MM.1S (cell line): ENCODE data around the gene ISOC2.

Experiments used
- DNase-seq: peaks from one replicate; pipeline ENCODE4 v3.0.0-alpha.2; 2015
- H2AFZ ChIP-seq: fragments of 300-600 bp; sonication (generic); 2 replicates; pipeline ENCODE4 v1.6.0; 2016; ENCODE audit warnings: antibody characterized with exemption, low read length
- H3F3A ChIP-seq: fragments of 300-600 bp; sonication (generic); 2 replicates; pipeline ENCODE4 v1.6.1; 2016; ENCODE audit warnings: mild to moderate bottlenecking, antibody characterized with exemption, low read length, moderate library complexity, mixed read lengths; ENCODE audit not compliant: insufficient read depth
- H3K27ac ChIP-seq: fragments of 300-600 bp; sonication (generic); 2 replicates; pipeline ENCODE4 v1.5.1; 2016; ENCODE audit warnings: mild to moderate bottlenecking, low read length
- H3K27me3 ChIP-seq: fragments of 300-600 bp; sonication (generic); replicated peaks from 2 replicates; pipeline ENCODE4 v1.6.0; 2016; ENCODE audit warnings: low read length; ENCODE audit not compliant: insufficient read depth
- H3K36me3 ChIP-seq: fragments of 300-600 bp; sonication (generic); replicated peaks from 2 replicates; pipeline ENCODE4 v1.6.1; 2016; ENCODE audit warnings: mild to moderate bottlenecking, low read length, mixed read lengths; ENCODE audit not compliant: insufficient read depth
- H3K4me1 ChIP-seq: fragments of 300-600 bp; sonication (generic); 2 replicates; pipeline ENCODE4 v1.6.1; 2016; ENCODE audit warnings: low read length, mixed read lengths
- H3K4me2 ChIP-seq: fragments of 300-600 bp; sonication (generic); 2 replicates; pipeline ENCODE4 v1.6.0; 2016; ENCODE audit warnings: low read depth, low read length
- H3K4me3 ChIP-seq: fragments of 300-600 bp; sonication (generic); 2 replicates; pipeline ENCODE4 v1.5.1; 2016; ENCODE audit warnings: low read length, mixed read lengths
- H3K79me2 ChIP-seq: fragments of 300-600 bp; sonication (generic); 2 replicates; pipeline ENCODE4 v1.6.1; 2016; ENCODE audit warnings: mixed run types, low read length, mixed read lengths
- H3K9ac ChIP-seq: fragments of 300-600 bp; sonication (generic); 2 replicates; pipeline ENCODE4 v1.6.1; 2016; ENCODE audit warnings: low read length, mixed read lengths
- H3K9me2 ChIP-seq: fragments of 300-600 bp; sonication (generic); replicated peaks from 2 replicates; pipeline ENCODE4 v1.6.1; 2016; ENCODE audit warnings: mild to moderate bottlenecking, low read length, mixed read lengths; ENCODE audit not compliant: insufficient read depth
- H3K9me3 ChIP-seq: fragments of 300-600 bp; sonication (generic); replicated peaks from 2 replicates; pipeline ENCODE4 v1.6.1; 2016; ENCODE audit warnings: mild to moderate bottlenecking, low read length, mixed read lengths; ENCODE audit not compliant: insufficient read depth
- H4K20me1 ChIP-seq: fragments of 300-600 bp; sonication (generic); 2 replicates; pipeline ENCODE4 v1.6.1; 2016; ENCODE audit warnings: mild to moderate bottlenecking, low read length, moderate library complexity, mixed read lengths; ENCODE audit not compliant: insufficient read depth
- EZH2 ChIP-seq: fragments of 300-600 bp; sonication (generic); optimal IDR thresholded peaks from 2 replicates; pipeline ENCODE3; 2017; ENCODE audit warnings: low read depth, mild to moderate bottlenecking, antibody characterized with exemption, low read length, mixed read lengths
- EZH2phosphoT487 ChIP-seq: fragments of 300-600 bp; sonication (generic); IDR thresholded peaks from 2 replicates; pipeline ENCODE4 v1.6.1; 2018; ENCODE audit warnings: antibody characterized with exemption, low read length
- TF ChIP-seq, protein P1 (sequence below): fragments of 300-600 bp; sonication (generic); IDR thresholded peaks from 2 replicates; pipeline ENCODE4 v1.5.1; 2016; ENCODE audit warnings: antibody characterized with exemption, low read length, mixed read lengths

The ISOC2 gene

DNA sequence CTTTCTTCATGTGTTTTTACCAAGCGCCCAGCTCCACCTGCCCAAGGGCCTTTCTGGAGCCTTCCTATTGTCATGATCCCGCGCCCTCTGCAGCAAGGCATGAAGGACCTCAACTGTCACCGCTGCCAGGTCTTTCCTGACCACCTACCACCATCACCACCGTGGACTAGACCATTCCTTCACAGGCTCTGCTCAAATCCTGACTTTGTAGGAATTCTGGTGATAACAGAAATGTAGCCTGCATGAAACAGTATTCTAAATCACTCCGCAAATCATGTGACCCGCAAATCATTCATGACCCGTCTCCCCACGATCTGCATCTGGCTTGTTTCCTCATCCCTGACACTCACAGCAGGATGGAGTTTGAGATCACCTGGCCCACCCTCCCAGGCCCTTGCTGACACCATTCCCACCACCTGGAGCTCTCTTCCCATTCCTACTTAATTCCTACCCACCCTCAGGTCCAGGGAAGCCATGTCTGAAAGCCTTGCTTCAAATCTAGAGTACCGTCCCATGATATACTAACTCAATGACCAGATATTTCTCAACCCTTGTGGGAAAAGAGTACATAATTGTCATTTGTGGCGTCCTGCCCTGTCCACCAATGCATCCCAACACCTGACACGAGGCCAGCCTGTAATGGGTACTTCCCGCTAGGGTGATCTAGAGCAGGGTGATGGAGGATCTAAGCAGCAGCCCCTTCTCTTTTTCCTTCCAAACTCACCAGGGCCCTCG lies 55.2 kb downstream of the ISOC2 start:
- Histone ChIP-seq H4K20me1 (peaks cover 20% of the 10 kb centered on the region), H3K4me2 (peak overlapping the region; percentile 98), H3K4me3 (peak overlapping the region; percentile 89), H3K4me1 (peaks cover 20% of the 10 kb centered on the region), H3K9me3 (no peaks in the 10 kb centered on the region), H3K27ac (no peak overlapping the region), H3F3A (peaks cover 30% of the 10 kb centered on the region), H3K36me3 (peaks cover 17% of the 10 kb centered on the region), H3K9me2 (no peaks in the 10 kb centered on the region), H3K27me3 (peaks cover 2% of the 10 kb centered on the region; the same call in 1 of the 2 replicates), H2AFZ (no peak overlapping the region), H3K79me2 (peaks cover 46% of the 10 kb centered on the region), H3K9ac (peak overlapping the region; percentile 91; the same call in 1 of the 2 replicates)
- no peak for DNase-seq
- no peak for TF ChIP-seq EZH2
- TF ChIP-seq, protein P1, sequence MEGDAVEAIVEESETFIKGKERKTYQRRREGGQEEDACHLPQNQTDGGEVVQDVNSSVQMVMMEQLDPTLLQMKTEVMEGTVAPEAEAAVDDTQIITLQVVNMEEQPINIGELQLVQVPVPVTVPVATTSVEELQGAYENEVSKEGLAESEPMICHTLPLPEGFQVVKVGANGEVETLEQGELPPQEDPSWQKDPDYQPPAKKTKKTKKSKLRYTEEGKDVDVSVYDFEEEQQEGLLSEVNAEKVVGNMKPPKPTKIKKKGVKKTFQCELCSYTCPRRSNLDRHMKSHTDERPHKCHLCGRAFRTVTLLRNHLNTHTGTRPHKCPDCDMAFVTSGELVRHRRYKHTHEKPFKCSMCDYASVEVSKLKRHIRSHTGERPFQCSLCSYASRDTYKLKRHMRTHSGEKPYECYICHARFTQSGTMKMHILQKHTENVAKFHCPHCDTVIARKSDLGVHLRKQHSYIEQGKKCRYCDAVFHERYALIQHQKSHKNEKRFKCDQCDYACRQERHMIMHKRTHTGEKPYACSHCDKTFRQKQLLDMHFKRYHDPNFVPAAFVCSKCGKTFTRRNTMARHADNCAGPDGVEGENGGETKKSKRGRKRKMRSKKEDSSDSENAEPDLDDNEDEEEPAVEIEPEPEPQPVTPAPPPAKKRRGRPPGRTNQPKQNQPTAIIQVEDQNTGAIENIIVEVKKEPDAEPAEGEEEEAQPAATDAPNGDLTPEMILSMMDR: no peak
- no peak for TF ChIP-seq EZH2phosphoT487

DNA sequence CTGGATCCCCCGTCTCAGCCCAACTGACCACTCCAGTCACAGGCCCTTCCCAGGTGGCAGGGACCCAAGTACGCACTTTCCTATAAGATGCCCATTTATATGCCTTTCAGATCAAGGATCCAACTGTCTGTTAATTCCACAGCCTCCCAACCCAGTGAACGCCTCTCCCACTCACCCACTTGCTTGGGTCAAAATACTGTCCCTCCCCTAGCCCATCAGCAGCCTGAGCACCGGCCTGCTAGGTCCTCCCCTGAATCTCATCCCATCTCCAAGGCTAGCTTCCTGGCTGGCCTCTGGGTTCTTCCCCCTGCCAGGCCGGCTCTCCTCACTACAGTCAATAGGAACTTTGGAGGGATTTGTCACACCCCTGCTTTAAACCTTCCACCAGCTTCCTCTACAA lies 55.8 kb downstream of the ISOC2 start:
- Histone ChIP-seq H4K20me1 (peaks cover 20% of the 10 kb centered on the region), H3K4me2 (peak overlapping the region; percentile 98), H3K9me3 (no peaks in the 10 kb centered on the region), H2AFZ (no peak overlapping the region), H3K79me2 (peaks cover 46% of the 10 kb centered on the region), H3F3A (peaks cover 34% of the 10 kb centered on the region), H3K27me3 (no peaks in the 10 kb centered on the region), H3K9me2 (no peaks in the 10 kb centered on the region), H3K27ac (no peak overlapping the region), H3K4me3 (peak overlapping the region; percentile 89), H3K9ac (no peak overlapping the region), H3K36me3 (peaks cover 21% of the 10 kb centered on the region), H3K4me1 (peaks cover 20% of the 10 kb centered on the region)
- TF ChIP-seq EZH2phosphoT487 (no peak), EZH2 (no peak)
- TF ChIP-seq, protein P1: no peak
- no peak for DNase-seq
